ENCODE data around the gene KIF26A. TPM values are rescaled to one million over a fixed set of nuclear protein-coding genes. Genes with fewer than 3 reads are reported as not detected.

KIF26A gene
- total RNA-seq, 4 donors from 2014 or later, result 0.74 to 7.3 (median 2.4) TPM

DNA sequence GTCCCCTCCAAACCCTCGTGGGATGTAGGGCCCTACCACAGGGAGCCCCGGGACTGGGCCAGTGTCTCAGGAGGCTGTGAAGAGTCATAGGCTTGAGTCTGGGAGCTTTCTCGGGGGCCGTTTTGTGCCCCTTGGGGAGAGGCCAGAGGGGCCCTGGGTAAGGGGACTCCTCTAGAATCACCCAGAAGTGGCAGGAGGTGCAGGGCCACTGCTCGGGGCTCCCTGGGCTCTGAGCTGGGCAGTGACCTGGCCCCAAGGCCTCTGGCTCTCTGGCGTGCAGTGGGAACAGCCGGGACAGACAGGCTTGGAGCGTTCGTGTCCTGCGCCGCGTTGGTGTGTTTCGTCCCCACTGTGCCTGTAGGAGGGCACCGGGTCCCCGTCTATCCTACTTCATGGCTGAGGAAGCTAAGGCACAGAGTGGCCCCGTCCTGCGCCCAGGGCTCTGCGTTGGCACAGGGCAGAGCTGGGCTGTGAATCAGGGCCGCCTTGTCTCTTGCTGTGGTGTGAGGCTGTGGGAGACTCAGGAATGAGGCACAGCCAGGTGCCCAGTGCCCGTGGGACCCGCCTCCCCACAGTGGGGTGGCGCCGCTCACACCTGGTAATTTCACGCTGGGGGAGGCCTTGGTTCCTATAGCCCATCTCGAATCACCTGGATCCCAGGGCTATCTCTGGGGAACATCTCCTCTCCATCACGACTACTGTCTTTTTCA lies 23.8 kb upstream of the KIF26A start:
- no peak for DNase-seq (ENCODE audit: low spot score)
- ATAC-seq (ENCODE audit: low FRiP score), result no peak
- TF ChIP-seq, protein P1, sequence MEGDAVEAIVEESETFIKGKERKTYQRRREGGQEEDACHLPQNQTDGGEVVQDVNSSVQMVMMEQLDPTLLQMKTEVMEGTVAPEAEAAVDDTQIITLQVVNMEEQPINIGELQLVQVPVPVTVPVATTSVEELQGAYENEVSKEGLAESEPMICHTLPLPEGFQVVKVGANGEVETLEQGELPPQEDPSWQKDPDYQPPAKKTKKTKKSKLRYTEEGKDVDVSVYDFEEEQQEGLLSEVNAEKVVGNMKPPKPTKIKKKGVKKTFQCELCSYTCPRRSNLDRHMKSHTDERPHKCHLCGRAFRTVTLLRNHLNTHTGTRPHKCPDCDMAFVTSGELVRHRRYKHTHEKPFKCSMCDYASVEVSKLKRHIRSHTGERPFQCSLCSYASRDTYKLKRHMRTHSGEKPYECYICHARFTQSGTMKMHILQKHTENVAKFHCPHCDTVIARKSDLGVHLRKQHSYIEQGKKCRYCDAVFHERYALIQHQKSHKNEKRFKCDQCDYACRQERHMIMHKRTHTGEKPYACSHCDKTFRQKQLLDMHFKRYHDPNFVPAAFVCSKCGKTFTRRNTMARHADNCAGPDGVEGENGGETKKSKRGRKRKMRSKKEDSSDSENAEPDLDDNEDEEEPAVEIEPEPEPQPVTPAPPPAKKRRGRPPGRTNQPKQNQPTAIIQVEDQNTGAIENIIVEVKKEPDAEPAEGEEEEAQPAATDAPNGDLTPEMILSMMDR (IDR thresholded peaks at IDR 0.05), result no peak

DNA sequence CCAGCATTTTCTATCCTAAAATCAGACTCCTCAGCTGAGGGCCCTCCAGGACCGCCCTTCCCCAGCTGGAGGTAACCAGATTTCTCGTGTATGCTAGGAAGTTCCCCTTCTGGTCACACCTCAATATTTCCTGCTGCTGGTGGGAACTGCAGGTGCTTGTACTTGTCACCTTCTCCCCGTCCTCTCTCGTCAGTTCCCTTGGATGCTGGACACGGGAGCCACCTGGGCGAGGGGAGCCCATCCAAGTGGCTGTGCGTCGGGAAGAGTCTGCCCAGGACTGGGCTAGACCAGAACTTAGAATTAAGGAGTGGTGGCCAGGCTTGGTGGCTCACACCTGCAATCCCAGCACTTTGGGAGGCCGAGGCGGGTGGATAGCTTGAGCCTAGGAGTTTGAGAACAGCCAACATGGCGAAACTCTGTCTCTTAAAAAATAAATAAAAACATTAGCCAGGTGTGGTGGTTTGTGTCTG lies 23.2 kb upstream of the KIF26A start:
- ATAC-seq (ENCODE audit: low FRiP score) (no peak), DNase-seq (ENCODE audit: low spot score) (no peak)
- TF ChIP-seq, protein P1 (IDR thresholded peaks at IDR 0.05), result no peak

DNA sequence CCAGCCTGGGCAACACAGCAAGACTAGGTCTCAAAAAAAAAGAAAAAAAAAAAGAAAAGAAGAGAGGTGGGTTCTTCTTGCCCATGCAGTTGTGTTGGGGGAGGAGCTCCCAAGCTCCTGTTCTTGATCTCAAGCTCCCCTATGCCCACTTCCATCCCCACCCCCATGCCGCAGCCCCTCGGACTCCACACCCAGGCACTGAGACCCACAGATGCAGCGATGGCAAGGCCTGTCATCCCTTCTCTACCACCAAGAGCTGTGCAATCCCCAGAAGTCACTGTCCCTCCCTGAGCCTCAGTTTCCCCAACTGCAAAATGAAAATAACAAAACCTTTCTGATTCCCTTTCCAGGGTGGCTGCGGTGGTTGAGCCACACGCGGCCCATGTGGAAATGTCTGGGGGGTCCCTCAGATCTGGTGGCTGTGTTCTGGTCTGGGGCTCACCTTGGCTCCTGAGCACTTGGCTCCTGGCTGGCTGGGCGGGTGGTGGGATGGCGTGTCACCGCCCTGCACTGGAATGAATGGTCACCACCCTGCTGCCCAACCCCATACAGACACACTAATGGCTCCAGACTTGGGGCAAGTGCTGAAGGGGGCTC lies 22.6 kb upstream of the KIF26A start:
- TF ChIP-seq, protein P1 (IDR thresholded peaks at IDR 0.05), result no peak
- ATAC-seq (ENCODE audit: low FRiP score) (no peak), DNase-seq (ENCODE audit: low spot score) (no peak)

DNA sequence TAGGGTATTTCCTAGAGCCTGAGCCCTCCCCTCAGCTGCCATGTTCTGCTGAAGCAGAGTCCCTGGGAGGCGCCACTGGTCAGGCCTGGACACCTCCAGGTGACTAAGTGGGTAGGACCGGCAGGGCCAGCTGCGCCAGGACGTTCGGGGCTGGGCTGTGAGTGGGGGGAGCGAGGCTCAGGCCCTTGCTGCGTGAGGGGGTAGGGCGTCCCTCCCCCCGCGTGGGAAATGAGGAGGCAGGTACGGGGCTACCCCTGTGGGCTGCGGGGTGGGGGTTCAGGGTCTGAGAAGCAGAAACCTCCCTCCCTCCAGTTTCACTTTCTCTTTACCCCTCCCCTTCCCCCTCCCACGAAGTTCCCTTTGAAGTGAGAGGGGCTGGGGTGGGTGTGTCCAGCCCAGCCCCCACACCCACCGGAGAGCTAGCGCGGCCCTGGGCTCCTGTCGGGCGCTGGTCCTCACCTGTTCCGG lies 22.1 kb upstream of the KIF26A start:
- TF ChIP-seq, protein P1 (IDR thresholded peaks at IDR 0.05), result no peak
- no peak for DNase-seq (ENCODE audit: low spot score)
- ATAC-seq (ENCODE audit: low FRiP score), result peak; percentile 5

DNA sequence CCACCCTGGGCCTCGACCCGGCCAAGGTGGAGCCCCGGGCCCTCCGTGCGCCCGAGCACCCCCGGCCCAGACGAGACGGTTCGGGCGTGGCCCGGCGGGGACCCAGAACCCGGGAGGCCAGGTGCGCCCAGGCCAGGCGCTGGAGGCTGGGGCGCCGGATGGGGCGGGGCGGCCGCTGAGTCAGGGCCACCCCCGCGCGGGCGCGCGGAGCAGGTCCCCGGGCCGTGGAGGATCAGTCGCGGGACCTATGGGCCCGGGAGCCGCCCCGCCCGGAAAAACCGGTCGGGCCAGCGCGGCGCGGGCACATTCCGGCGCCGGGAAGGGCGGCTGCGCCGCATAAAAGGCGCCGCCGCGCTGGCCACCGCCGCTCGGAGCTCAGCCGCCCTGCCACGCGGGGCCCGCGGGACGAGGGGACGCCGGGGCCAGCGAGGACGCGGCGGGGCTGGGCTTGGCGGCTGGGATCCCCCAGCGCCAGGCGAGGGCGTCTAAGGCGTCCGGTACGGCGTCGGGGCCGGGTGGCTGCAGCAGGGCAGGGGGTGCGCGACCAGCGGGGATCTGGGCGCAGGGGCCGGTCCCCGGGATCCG lies 21.5 kb upstream of the KIF26A start:
- peak; percentile 48 for ATAC-seq (ENCODE audit: low FRiP score)
- TF ChIP-seq, protein P1 (IDR thresholded peaks at IDR 0.05), result no peak
- DNase-seq (ENCODE audit: low spot score), result no peak

DNA sequence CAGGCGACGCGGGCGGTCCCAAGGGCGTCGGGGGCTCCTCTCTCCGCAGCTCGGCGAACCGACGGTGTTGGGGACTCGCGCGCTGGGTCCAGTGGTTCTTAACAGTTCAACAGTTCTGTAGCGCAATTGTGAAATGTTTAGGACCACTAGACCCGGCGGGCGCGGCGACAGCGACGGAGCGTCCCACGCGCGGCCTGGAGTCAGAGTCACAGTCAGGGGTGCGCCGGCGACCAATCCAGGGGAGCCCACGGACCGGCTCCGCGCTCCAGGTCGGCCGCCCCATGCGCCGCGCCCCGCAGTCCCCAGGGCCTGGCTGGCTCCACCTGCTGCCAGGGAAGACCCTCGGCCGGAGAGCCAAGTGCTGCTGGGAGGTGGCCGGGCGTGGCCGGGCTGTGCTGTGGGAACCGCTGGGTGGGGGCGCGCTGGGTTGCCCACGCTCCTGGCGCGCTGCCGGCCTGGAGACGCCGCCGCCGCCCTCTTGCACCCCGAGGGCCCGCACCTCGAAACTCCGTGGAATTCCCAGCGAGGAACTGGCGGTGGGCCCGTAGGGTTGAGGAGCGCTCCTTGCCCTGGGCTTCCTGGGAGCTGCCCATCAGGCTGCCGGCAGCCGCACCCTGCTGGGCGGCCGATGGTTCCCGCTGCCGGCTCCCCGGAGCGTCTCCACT lies 20.9 kb upstream of the KIF26A start:
- TF ChIP-seq, protein P1 (IDR thresholded peaks at IDR 0.05), result no peak
- ATAC-seq (ENCODE audit: low FRiP score), result no peak
- no peak for DNase-seq (ENCODE audit: low spot score)
